ENCODE measurements around the gene SIGLEC11.

The SIGLEC11 gene

DNA sequence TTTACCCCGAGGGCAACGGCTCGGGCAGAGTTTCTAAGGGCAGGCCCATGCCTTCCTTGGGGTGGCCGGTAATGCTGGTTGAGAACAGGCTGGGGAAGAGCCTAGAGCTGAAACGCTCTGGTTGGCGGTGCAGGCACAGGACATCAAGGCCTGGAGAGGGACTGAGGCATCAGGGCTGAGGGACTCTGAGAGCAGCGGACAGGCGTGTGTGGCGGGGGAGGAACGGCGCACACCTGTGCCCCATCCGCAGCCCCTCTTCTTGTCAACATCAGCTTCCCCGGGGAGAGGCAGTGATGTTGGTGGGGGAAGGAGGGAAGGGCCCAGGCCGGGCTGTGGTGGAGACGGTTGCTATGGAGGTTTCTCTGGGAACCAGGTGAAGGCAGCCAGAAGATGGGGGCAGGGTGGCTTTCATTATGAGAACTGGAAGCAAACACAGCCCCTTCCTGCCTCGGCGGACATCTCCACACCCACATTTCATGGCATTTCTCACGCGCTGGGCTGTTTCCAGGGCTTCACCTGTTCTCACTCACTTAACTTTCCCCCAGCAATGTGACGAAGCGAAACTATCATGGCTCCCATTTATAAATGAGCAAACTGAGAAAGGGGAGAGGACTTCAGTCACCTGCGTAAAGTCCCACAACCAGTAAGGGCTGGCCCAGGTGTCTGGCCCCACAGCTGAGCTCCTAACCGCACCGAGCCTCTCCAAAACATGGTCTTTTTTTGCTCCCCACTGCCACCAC, 40.2 kb downstream of the SIGLEC11 start:
- DNase-seq (ENCODE audit: insufficient read length, low spot score), result no peak
- FAIRE-seq, result no peak
- no peak for TF ChIP-seq POLR2A (IDR thresholded peaks at IDR 0.05; ENCODE audit: low read depth, low read length)

- DNase-seq (ENCODE audit: insufficient read length, low spot score) (no peak), FAIRE-seq (no peak)
- no peak for TF ChIP-seq POLR2A (IDR thresholded peaks at IDR 0.05; ENCODE audit: low read depth, low read length)
These were observed 42.9 kb downstream of the SIGLEC11 start for GRCh38 chr19:49918089-49918488.

DNA sequence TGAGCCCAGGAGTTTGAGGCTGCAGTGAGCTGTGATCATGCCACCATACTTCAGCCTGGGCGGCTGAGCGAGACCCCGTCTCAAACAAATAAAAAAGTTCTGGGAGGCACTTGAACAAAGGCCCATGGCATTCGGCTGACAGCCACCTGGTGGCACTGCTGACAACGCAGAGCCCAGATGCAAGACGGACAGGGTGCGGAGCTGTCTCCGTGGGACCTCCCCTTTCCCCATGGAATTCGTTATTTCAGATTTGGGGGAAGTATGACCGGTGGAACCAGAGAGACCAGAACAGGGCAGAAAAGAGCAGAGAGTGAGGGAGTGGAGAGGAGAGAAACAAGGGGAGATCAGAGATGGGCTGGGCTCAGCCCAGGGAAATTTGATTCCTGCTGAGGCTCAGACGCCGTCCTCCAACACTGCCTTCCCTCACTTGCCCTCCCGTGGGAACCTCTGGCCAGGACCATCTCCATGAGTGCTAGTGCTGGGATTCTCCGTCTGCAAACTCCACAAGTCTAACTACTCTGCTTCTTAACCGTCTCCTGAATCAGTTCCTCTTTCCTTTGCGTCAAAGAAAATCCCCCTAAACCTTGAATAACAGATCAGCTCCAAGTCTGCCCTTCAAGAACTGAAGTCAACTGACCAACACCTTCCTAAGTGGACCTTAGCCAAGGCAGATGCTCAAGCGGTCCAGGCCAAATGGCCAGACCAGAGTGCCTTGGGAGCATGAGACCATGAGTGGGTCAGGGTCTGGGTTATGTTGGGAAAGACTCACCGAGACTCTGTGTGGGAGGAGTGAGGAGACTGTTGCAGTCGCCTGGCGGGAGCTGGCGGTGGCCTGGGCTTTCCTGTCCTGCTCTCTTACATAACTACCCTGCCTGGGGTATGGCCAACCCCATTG, 43.9 kb downstream of the SIGLEC11 start:
- DNase-seq (ENCODE audit: insufficient read length, low spot score), result no peak

GRCh38 chr19:49915271-49915670, 45.7 kb downstream of the SIGLEC11 start:
- no peak for FAIRE-seq
- no peak for TF ChIP-seq POLR2A (IDR thresholded peaks at IDR 0.05; ENCODE audit: low read depth, low read length)
- DNase-seq (ENCODE audit: insufficient read length, low spot score), result no peak

More for the DNA sequence above, 43.9 kb downstream of the SIGLEC11 start:
- FAIRE-seq, result no peak
- TF ChIP-seq POLR2A (IDR thresholded peaks at IDR 0.05; ENCODE audit: low read depth, low read length), result no peak

GRCh38 chr19:49913720-49914119, 47.3 kb downstream of the SIGLEC11 start:
- DNase-seq (ENCODE audit: insufficient read length, low spot score), result no peak
- TF ChIP-seq POLR2A (IDR thresholded peaks at IDR 0.05; ENCODE audit: low read depth, low read length), result no peak
- no peak for FAIRE-seq

DNA sequence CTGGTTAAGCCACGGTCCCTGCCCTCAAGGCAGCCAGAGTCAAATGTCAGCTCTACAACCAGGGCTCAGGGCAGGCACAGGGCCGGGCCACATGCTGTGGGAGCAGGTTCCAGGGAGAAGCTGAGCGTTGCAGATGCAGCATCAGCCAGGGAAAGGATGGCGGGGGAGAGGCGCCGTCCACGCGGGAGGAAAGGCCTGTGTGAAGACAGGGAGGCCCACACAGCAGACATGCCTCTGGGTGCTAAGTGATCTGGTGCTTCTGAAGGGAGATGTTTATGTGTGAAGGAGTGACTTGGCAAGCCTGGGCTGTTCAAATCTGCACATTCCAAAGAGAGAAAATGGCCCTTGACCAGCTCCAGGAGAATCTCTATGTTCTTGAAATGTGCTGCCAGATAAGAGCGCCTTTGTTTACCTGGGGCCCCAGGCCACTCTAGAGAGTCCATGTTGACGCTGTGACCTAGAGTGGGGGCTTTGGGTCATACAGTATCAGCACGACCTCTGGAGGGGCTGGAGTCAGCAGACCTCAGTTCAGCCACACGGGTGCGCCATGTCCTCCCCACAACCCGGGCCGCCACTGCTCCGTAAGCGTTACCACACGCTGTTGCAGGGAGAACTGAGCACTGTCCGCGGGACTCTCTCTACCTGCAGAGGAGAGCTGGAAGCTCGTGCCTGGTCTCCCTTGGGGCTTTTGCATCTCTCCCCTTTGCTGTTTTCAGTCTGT, 47.8 kb downstream of the SIGLEC11 start:
- FAIRE-seq, result no peak

DNA sequence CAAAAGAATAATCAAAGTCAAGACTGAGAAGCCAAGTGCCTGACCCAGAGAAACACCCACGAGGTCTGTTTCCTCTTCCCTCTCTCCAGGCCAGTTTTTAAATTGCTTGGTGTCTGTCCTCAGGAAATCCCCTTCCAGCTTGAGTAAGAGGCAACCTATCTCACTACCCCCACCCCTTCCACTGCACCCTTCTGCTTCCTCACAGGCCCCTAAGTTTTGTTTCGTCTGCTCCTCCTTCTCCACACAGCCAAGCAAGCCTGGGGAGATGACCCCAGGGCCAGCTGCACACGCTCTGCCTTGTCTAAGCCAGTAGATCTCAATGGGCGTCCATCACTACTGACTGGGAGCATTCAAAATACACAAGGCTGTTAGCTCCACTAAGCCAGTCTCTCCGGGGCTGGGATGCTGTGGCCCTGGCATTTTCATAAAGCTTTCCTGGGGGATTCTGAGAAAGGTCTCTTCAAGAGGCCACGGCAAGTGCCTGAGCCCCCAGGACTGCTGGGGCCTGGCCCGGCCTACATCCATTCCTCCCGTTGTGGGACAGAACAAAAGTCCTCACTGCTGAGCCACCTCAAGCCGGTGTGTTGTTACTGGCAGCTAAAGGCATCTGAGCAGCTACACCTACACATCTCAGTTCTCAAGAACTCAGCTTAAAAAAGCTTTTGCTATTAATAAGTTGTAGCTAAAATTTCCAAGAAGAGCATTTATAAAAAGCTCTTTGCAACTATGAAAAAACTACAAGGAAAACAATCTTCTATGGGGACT, 49.4 kb downstream of the SIGLEC11 start:
- FAIRE-seq (no peak), DNase-seq (ENCODE audit: insufficient read length, low spot score) (no peak)
- TF ChIP-seq POLR2A (IDR thresholded peaks at IDR 0.05; ENCODE audit: low read depth, low read length), result no peak

More for the DNA sequence above, 47.8 kb downstream of the SIGLEC11 start:
- TF ChIP-seq POLR2A (IDR thresholded peaks at IDR 0.05; ENCODE audit: low read depth, low read length), result no peak
- no peak for DNase-seq (ENCODE audit: insufficient read length, low spot score)

- FAIRE-seq (no peak), DNase-seq (ENCODE audit: insufficient read length, low spot score) (no peak)
- no peak for TF ChIP-seq POLR2A (IDR thresholded peaks at IDR 0.05; ENCODE audit: low read depth, low read length)
These were observed 50.8 kb downstream of the SIGLEC11 start for GRCh38 chr19:49910179-49910578.

GRCh38 chr19:49908480-49909420, 52.2 kb downstream of the SIGLEC11 start:
- TF ChIP-seq POLR2A (IDR thresholded peaks at IDR 0.05; ENCODE audit: low read depth, low read length), result no peak
- DNase-seq (ENCODE audit: insufficient read length, low spot score) (no peak), FAIRE-seq (no peak)

- TF ChIP-seq POLR2A (IDR thresholded peaks at IDR 0.05; ENCODE audit: low read depth, low read length), result no peak
- no peak for FAIRE-seq
- DNase-seq (ENCODE audit: insufficient read length, low spot score), result no peak
These were observed 53.1 kb downstream of the SIGLEC11 start for GRCh38 chr19:49907745-49908446.

- DNase-seq (ENCODE audit: insufficient read length, low spot score) (no peak), FAIRE-seq (no peak)
- TF ChIP-seq POLR2A (IDR thresholded peaks at IDR 0.05; ENCODE audit: low read depth, low read length), result no peak
These were observed 54.0 kb downstream of the SIGLEC11 start for GRCh38 chr19:49906879-49907564.
